GM19452 (cell line): Measurements from ENCODE around the gene SPDYE4.
A peak's percentile ranks its signal among the peaks of the same experiment; 100 is the strongest.
"Not testable (repeated sequence)": the region's sequence is repeated elsewhere in the genome, so short reads cannot be mapped to it uniquely, and the experiment has no call there.

ENCODE experiments used
- ATAC-seq: cut with Tn5 transposase; IDR thresholded peaks from one replicate; pipeline ENCODE4 v1.9.1; 2021; ENCODE audit not compliant: unreplicated experiment

The SPDYE4 gene, protein sequence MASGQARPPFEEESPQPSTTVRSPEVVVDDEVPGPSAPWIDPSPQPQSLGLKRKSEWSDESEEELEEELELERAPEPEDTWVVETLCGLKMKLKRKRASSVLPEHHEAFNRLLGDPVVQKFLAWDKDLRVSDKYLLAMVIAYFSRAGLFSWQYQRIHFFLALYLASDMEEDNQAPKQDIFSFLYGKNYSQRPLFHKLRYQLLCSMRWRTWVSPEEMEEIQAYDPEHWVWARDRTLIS

GRCh38 chr17:8758137-8758596, at the start of gene SPDYE4:
SPDYE4 (minus strand) TSS chr17:8758546; CDS start chr17:8758382, 164 bp downstream.
- no peak for ATAC-seq

- ATAC-seq: peak; percentile 90
Measured at GRCh38 chr17:8806926-8807550, 48.7 kb upstream of the SPDYE4 start.

DNA sequence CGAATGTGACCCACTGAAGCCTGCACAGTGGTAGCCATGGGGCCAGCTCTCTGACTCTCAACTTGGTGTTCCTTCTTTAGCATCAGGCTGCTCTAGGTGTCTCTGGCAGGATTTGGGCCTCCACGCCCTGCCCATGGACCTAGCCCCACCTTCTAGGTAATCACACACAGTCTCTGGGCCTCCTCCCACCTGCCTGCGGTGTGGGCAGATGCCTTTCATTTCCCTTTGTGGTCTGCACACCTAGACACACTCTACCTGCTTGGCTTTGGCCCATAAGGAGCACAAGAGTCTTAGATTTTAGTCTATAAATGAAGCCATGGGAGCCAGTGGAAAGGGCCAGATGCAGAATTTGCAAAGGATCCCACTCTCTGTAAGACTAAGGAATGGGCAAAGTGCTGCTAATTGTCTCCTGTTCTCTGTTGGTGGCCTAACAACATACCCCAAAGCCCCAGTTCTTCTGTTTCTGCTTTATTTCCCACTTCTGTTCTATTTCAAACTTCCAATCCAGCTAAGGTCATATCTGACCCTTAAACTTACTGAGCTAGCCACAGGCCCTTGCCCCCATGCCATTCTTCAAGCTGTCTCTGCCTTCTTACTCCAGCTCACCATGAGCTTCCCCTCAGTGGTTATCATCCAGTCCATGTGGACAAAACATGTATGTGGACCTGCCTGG, 48.0 kb upstream of the SPDYE4 start:
- ATAC-seq: no peak

DNA sequence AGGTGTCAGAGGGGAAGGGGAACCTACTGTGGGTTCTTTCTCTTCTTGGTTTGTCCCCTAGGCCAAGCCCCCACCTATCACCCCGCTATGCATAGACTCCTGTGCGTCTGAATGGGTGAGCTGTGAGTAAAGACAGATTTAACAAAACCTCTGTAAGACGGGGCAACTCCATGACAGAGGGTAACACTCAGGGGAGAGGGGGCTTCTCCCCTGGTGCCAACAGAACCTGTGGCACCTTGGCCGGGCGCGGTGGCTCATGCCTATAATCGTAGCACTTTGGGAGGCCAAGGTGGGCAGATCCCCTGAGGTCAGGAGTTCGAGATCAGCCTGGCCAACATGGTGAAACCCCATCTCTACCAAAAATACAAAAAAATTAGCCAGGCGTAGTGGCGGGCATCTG, 47.0 kb upstream of the SPDYE4 start:
- ATAC-seq: not testable (repeated sequence)

- ATAC-seq: no peak
Measured at GRCh38 chr17:8803531-8804420, 45.4 kb upstream of the SPDYE4 start.

DNA sequence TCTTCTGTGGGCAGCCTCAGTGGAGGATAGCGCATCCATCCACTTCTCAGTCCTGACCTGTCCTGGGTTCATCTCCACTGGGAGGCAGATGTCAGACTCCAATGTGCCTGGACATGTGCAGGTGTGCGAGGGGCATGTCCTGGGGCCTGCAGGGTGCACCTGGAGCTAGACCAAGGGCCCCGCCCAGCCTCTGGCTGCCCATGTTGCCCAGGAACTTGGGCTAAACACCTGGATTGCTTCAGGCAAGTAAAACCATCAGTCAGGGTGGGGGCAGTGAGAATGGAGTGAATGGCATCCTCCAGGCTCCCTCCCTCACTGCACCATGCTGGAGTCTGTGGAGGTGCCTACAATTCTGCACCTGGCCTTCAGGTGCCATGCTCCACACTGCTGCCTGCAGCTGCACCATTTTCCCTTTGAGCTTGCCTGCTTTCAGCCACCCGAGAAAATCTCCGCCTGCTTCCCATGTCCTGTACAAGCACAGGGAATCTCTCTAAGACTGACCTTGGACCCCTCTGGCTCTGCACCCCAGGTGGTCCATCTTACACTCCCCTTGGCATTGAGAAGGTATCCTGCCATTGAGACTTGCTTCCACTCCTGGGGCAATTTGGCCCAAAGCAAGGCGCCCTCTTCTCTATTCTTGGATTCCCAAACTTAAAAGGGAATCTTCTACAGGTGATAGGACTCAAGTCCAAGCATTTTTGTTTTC, 42.9 kb upstream of the SPDYE4 start:
- ATAC-seq: no peak

GRCh38 chr17:8800656-8801055, 42.3 kb upstream of the SPDYE4 start:
- ATAC-seq: no peak

DNA sequence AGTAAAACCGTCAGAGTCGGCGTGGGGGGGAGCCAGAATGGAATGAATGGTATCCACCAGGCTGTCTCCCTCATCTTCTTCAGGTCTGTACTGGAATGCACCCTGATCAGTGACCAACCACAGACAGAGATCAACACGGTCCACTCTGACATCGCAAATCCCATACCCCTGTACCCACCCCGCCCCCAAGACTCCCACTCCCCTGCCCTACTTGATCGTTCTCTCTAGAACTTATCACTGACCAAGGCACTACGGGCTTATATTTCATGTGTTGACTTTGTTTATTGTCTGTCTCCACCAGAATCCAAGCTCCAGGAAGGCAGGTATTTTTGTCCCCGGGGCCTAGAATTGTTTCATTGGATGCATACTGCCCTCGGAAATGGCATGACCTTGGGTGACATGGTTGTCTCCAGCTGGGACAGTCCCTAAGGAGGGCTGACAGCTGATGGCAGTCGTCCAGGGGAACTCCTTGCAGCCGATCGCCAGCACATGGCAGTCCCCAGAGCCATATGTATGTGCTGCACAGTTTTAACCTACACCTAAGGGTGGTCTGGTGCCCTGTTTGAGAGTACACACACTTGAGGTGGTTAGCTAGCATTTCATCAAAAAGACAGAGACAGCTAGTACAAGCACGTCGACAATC, 41.3 kb upstream of the SPDYE4 start:
- ATAC-seq: no peak

GRCh38 chr17:8798846-8799569, 40.7 kb upstream of the SPDYE4 start, which contains the start of gene MFSD6L:
MFSD6L (minus strand) TSS chr17:8799365; CDS start chr17:8799120, 245 bp downstream.
- ATAC-seq: no peak

- ATAC-seq: no peak
Measured at GRCh38 chr17:8798176-8798845, 40.0 kb upstream of the SPDYE4 start.

- no peak for ATAC-seq
Measured at GRCh38 chr17:8797621-8798175, 39.4 kb upstream of the SPDYE4 start.

- ATAC-seq: no peak
Measured at GRCh38 chr17:8794636-8795035, 36.3 kb upstream of the SPDYE4 start.

DNA sequence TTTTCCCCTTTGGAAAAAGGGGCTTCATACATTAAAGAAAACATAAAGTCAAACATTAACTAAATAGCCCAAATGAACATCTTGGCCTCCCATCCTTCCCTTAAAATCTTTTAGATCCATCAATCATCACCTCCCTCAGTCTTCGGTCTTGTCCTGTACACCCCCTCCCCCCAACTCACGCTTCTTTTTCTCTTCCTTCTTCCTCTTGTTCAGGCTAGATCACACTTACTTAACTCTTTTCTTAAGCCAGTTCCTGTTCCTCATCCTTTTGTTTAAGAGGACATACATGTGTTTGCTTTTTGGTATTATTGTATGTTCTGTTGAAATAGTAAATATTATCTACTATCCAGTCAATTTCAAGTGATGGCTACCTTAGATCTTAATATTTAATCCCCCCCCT, 35.3 kb upstream of the SPDYE4 start:
- ATAC-seq: no peak

DNA sequence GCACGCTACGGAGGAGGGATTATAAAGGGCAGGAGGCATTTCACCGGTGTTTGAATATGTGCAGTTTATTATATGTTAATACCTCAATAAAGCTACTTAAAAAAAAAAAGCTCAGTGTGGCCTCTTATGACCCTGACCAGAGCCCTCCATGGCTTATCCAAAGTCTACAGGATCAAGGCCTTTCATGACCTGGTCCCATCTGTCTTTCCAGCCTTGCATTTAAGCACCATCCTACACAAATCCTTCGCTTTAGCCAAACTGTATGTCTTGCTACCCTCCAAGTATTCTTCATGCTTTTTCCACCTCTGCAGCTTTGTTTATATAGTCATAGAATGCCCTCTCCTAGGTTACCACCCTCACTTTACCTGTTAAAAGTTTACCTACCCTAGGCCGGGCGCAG, 34.3 kb upstream of the SPDYE4 start:
- ATAC-seq: no peak

GRCh38 chr17:8791910-8792270, 33.5 kb upstream of the SPDYE4 start:
- ATAC-seq: no peak

- ATAC-seq: no peak
Measured at GRCh38 chr17:8791248-8791909, 33.0 kb upstream of the SPDYE4 start.

DNA sequence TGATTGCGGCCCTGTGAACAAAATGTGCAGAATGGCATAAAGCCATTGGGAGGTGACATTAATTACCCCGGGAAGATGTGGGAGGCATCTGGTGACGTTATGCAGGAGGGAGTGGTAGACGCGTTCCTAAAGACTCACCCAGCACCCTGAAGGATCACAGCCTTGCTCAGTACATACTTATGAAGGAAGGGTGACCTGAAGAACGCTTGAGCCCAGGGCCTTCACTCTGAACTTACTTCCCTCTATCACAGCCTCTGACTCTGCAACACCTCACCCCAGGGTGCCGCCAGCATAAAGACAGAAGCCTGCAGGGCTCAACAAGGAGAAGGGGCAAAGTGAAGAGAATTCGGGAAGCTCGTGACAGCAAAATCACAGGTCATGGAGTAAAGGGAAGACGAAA, 31.4 kb upstream of the SPDYE4 start:
- ATAC-seq: no peak

GRCh38 chr17:8788998-8789397, 30.7 kb upstream of the SPDYE4 start:
- no peak for ATAC-seq
